Uterus (tissue), 4 donors: ENCODE data around the gene CEP20. TPM values are rescaled to one million over a fixed set of nuclear protein-coding genes. Genes with fewer than 3 reads are reported as not detected.
"Not testable (repeated sequence)": the region's sequence is repeated elsewhere in the genome, so short reads cannot be mapped to it uniquely, and the experiment has no call there.

ENCODE experiments used
- DNase-seq, 2 donors: peaks; one replicate each; pipeline ENCODE4 v3.0.0-alpha.2; 2019 to 2020
- H3K27ac ChIP-seq, 2 donors: fragments of 200-600 bp; sonication (generic); 1 replicate in 1 of 2; 2 replicates in 1 of 2; pipeline ENCODE4 v1.5.1; 2016 to 2018
- H3K27me3 ChIP-seq, 2 donors: fragments of 200-600 bp; sonication (generic); one replicate each; pipeline ENCODE4 v1.5.1; 2018 to 2019; ENCODE audit warnings: control low read depth in 1 of 2
- H3K36me3 ChIP-seq, 2 donors: fragments of 200-600 bp; sonication (generic); one replicate each; pipeline ENCODE4 v1.5.1; 2019; ENCODE audit warnings: control low read depth in 1 of 2
- H3K4me1 ChIP-seq, 2 donors: fragments of 200-600 bp; sonication (generic); one replicate each; pipeline ENCODE4 v1.5.1; 2018 to 2019; ENCODE audit warnings: control low read depth in 1 of 2
- H3K4me3 ChIP-seq, 2 donors: fragments of 200-600 bp; sonication (generic); 1 replicate in 1 of 2; 2 replicates in 1 of 2; pipeline ENCODE4 v1.5.1; 2018 to 2019; ENCODE audit warnings: mild to moderate bottlenecking in 1 of 2
- H3K9me3 ChIP-seq, 2 donors: fragments of 200-600 bp; sonication (generic); one replicate each; pipeline ENCODE4 v1.5.1; 2019; ENCODE audit warnings: control low read depth in 1 of 2
- CTCF ChIP-seq, 4 experiments: fragments of 200-600 bp in 2 of 4; fragments of 450-650 bp in 2 of 4; sonication (generic) in 2 of 4; IDR thresholded peaks; one replicate each; pipeline ENCODE4 v1.5.1; 2016 to 2019; ENCODE audit warnings: antibody characterized with exemption in 4 of 4, mild to moderate bottlenecking in 2 of 4, moderate library complexity in 1 of 4
- POLR2A ChIP-seq, 2 donors: fragments of 450-650 bp; IDR thresholded peaks; one replicate each; pipeline ENCODE4 v1.6.1; 2016; ENCODE audit warnings: antibody characterized with exemption in 2 of 2, mild to moderate bottlenecking in 1 of 2, moderate library complexity in 1 of 2
- intact Hi-C: fragments of 100-400 bp; cut with DNase I; formaldehyde crosslinking; loops from one replicate; pipeline ENCODE4 v1.15.1; 2023; ENCODE audit warnings: low total_unique reads
- total RNA-seq, 4 donors: library from RNA; depleted of rRNA in 3 of 4; stranded (reverse); fragments of >200 nt in 3 of 4; gene quantifications; one replicate each; pipeline versions ENCODE4 v1.1.0 to v1.2.4, GENCODE V29; 2014 to 2023
- donor health status: DM: yes; HTN: yes; CAD: no.

Gene CEP20
- total RNA-seq, 4 donors from 2014 or later: 13.8 to 101 (median 47.9) TPM

- Histone ChIP-seq H3K36me3 (no peaks in the 10 kb centered on the region), H3K27me3 (no peaks in the 10 kb centered on the region), H3K9me3 (no peaks in the 10 kb centered on the region), H3K4me3 (peak overlapping the region in 1 of 2 donors; percentile 13), H3K27ac (peak overlapping the region; percentile 73 to 92), H3K4me1 (no peaks in the 10 kb centered on the region)
- intact Hi-C loops: no loop called here
- DNase-seq: no peak
- no peak for TF ChIP-seq POLR2A (IDR thresholded peaks at IDR 0.05)
- TF ChIP-seq CTCF (IDR thresholded peaks at IDR 0.05): no peak
Measured at GRCh38 chr16:15849209-15849981, 39.0 kb downstream of the CEP20 start.

- no peak overlapping the region for H3K4me3 ChIP-seq
- no peaks in the 10 kb centered on the region for H3K27me3 ChIP-seq
- no peaks in the 10 kb centered on the region for H3K36me3 ChIP-seq
- TF ChIP-seq CTCF (IDR thresholded peaks at IDR 0.05) (no peak), POLR2A (IDR thresholded peaks at IDR 0.05) (no peak)
- no peaks in the 10 kb centered on the region for H3K9me3 ChIP-seq
- no peaks in the 10 kb centered on the region for H3K4me1 ChIP-seq
- DNase-seq: no peak
- intact Hi-C loops: no loop called here
- peak overlapping the region; percentile 73 to 92 for H3K27ac ChIP-seq
Measured at GRCh38 chr16:15847611-15848175, 40.7 kb downstream of the CEP20 start.

- H3K4me3 ChIP-seq: no peak overlapping the region
Measured at GRCh38 chr16:15846510-15846909, 41.9 kb downstream of the CEP20 start.

GRCh38 chr16:15843635-15844279 is 44.6 kb downstream of the CEP20 start:
- no peaks in the 10 kb centered on the region for H3K4me1 ChIP-seq
- H3K27me3 ChIP-seq: no peaks in the 10 kb centered on the region
- no peak for TF ChIP-seq POLR2A (IDR thresholded peaks at IDR 0.05)
- no peak for TF ChIP-seq CTCF (IDR thresholded peaks at IDR 0.05)
- H3K4me3 ChIP-seq: no peak overlapping the region
- no peaks in the 10 kb centered on the region for H3K9me3 ChIP-seq
- H3K36me3 ChIP-seq: no peaks in the 10 kb centered on the region
- H3K27ac ChIP-seq: peak overlapping the region; percentile 73 to 92
- no peak for DNase-seq
- intact Hi-C loops: no loop called here

More at GRCh38 chr16:15846510-15846909, 41.9 kb downstream of the CEP20 start:
- Histone ChIP-seq H3K36me3 (no peaks in the 10 kb centered on the region), H3K9me3 (no peaks in the 10 kb centered on the region), H3K4me1 (no peaks in the 10 kb centered on the region), H3K27ac (peak overlapping the region; percentile 73 to 92), H3K27me3 (no peaks in the 10 kb centered on the region)
- intact Hi-C loops: no loop called here
- no peak for DNase-seq
- TF ChIP-seq POLR2A (IDR thresholded peaks at IDR 0.05) (no peak), CTCF (IDR thresholded peaks at IDR 0.05) (no peak)

GRCh38 chr16:15839204-15839603 is 49.2 kb downstream of the CEP20 start:
- H3K36me3 ChIP-seq, DNase-seq, intact Hi-C loops, H3K4me1 ChIP-seq, H3K4me3 ChIP-seq, H3K9me3 ChIP-seq, H3K27me3 ChIP-seq: not testable (repeated sequence)
- peak overlapping the region; percentile 75 to 85 for H3K27ac ChIP-seq
